HG02943 (cell line): Measurements from ENCODE around the gene ITSN1.
"Not testable (repeated sequence)": the region's sequence is repeated elsewhere in the genome, so short reads cannot be mapped to it uniquely, and the experiment has no call there.

Experiments
- ATAC-seq: cut with Tn5 transposase; IDR thresholded peaks from one replicate; pipeline ENCODE4 v1.9.1; 2021; ENCODE audit warnings: mild to moderate bottlenecking, low read depth, moderate library complexity; ENCODE audit not compliant: unreplicated experiment

The ITSN1 gene

DNA sequence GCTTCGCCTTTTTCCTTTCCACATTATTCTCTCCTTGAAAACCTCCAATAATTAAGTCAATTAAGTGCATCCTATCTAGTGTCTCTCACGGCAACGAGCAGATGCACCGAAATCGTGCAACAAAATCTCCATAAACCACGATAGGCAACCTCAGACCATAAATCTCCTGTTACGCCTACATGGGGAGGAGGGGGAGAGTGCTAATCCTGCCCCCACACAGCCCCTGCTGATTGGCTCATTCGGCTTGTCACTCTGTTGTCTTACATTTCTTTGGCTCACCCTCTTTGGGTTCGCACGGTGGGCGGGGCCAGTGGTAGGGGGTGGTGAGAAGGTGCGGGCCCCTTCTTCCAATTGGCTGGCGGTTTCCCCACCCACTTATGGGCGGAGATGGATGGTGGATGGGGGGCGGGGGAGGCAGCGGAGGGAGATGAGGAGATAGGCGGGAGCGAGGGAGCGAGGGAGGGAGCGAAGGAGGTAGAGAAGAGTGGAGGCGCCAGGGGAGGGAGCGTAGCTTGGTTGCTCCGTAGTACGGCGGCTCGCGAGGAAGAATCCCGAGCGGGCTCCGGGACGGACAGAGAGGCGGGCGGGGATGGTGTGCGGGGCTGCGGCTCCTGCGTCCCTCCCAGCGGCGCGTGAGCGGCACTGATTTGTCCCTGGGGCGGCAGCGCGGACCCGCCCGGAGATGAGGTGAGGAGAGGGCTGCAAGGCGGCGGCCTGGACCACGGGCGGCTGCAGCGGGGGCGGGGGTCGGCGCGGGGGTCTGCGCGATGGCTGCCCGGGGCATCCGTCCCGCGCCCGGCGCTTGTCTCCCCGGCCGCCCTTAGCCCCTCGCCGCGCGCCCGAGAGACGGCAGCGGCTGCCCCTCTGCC is at the start of gene ITSN1:
Gene ITSN1 (plus strand): TSS at position 475 of the 869 bp plus-strand sequence. CDS start 76,328 bp downstream, outside the sequence.
- peak; percentile 88 for ATAC-seq

- no peak for ATAC-seq
Observed at GRCh38 chr21:33598051-33598450, 44.2 kb upstream of the ITSN1 start.

- no peak for ATAC-seq
Observed at GRCh38 chr21:33608559-33608958, 33.7 kb upstream of the ITSN1 start.

DNA sequence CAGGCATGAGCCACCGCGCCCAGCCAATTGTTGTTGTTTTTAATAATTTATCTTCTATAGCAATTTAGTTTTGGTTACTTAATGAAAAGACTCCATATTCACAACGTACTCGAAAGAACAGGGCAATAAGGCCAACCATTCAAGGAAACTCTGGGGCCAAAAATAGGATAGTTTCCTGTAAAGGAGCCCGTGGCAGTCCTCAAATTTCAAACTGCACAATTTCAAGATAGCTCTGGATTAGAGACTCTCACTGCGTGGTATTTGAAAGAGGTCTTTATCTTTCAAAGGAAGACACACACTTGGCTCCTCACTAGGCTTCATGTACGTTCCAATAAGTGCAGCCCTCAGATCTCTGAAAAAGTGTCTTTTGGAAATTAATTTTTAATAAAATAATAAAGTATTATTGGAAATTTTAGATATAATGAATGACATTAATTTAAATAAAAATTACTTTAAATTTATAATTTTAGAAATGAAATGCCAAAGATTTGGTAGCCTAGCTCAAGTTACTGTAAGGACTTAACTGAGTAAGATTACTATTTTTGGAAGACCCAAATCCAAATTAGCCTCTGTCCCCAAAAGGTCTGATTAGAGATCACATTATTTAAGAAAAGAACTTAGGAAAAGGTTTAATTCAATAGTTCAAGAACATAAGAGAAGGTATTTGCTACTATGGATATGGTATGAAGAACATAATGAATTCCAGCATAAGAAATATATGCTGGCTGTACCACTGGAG is 31.1 kb upstream of the ITSN1 start:
- ATAC-seq = no peak

- ATAC-seq = not testable (repeated sequence)
Observed at GRCh38 chr21:33617565-33617964, 24.7 kb upstream of the ITSN1 start.

GRCh38 chr21:33618407-33618806 is 23.9 kb upstream of the ITSN1 start:
- ATAC-seq = no peak

GRCh38 chr21:33619726-33620125 is 22.6 kb upstream of the ITSN1 start:
- no peak for ATAC-seq

DNA sequence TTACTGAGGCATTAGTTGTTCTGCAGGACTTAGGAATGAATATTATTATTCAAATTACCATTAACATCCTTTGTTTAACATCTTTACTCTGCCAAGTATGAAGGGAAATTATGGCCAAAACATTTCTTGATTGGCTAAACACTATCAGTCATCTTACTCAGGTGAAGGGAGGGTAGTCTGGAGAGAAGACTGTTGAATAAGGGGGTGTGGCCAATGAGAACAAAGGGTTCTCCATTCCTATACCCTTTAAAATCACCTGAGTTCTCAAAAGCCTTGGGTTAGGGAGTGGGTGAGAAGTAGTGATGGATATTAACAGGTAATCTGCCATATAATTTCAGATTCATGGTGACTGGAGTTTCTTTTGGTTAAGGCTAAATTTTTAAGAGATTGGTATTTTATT is 20.0 kb upstream of the ITSN1 start:
- ATAC-seq = no peak

GRCh38 chr21:33626151-33626550 is 16.1 kb upstream of the ITSN1 start:
- not testable (repeated sequence) for ATAC-seq

- no peak for ATAC-seq
Observed at GRCh38 chr21:33634254-33634653, 8.0 kb upstream of the ITSN1 start.

DNA sequence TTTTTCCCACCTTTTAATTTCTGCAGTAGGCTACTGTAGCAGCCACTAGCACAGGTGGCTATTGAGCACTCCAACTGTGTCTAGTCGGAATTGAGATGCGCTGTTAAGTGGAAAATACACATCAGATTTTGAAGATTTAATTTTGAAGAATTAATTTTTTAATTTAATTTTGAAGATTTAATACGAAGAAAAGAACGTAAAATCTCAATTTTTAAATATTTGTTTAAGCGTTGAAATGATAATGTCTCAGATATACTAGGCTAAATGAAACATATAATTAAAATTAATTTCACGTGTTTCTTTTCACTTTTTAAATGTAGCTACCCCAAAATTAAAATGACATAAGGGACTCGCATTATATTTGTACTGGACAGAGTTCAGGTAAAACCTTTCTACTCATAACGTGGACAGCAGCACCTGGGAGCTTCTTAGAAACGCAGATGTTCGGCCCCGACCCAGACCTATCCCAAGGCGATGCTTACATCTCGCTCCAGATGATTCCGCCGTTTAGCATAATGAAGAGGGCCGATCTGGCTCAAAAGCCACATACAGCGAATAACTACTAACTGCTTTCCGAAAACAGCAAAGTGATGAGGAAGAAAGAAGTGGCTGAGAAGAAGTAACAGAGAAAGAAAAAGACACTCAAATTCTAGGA is 1.5 kb upstream of the ITSN1 start:
- no peak for ATAC-seq

DNA sequence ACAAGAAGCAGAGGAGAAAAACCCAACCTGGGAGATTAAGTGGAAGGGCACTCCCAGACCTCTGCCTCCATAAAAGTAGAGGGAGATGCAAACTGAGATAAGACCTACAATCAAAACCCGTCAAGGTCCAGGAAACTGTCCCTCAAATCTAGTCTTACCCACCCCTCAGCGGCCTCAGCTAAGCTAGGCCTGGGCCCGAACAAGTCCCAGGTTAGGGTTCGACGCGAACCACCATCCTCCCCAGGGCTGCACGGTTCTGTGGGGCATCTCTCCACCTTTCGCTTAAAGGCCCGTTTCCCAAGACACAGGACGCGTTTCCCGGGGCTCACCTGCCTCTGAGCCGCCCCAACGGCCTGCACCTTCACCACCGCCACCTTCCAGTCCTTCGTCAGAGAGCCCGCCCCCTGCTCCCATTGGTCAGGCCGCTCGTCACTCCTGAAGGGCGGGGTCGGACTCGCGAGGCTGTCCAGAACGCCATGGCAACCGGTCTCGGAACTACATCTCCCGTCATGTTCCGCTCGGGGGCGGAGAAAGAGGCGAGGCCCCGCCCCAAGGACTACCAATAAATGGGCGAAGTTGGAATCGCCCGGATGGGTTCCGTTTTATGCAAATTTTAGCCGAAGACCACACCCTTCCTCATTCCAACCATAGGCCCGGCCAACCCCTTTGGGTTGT is 812 bp upstream of the ITSN1 start, which contains the start of gene CRYZL1:
Gene CRYZL1 (minus strand): TSS at position 390 of the 675 bp plus-strand sequence. CDS start 10,190 bp downstream, outside the sequence.
- ATAC-seq = peak; percentile 87

DNA sequence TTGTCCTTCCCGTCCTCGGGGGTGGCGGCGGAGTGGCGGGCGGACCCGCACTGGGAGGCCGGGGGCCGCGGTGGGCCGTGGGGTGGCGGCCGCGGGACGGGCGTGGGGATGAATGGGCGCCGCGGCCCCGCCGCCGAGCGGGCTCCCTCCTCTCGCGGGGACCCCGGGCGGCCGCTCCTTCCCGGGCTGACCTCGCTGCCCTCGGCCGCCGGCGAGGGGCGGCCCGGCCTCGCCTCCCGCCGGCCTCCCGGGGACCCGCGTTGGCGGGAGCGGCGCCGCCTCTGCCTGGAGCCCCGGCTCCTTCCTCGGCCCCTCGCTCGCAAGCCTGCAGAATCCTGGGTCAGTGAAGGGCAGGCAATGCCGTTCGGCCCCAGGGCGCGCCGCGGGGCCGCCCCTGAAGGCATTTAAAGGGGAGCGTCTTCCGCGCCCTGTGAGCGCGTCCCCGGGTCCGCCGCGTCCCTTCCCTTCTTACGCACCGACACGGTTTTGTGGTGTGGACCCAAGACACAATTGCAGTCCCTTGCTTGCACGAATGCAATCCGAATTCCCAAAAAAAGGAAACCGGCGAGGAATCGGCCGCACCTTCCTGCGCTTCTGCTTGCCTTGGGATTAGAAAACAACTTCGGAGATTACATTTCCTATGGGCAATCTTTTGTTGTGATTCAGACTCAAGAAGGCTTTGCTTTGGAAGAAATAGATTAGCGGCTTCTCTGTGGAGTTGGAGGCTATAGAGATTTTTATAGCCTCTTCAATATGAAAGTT is 776 bp downstream of the ITSN1 start:
- ATAC-seq = no peak

DNA sequence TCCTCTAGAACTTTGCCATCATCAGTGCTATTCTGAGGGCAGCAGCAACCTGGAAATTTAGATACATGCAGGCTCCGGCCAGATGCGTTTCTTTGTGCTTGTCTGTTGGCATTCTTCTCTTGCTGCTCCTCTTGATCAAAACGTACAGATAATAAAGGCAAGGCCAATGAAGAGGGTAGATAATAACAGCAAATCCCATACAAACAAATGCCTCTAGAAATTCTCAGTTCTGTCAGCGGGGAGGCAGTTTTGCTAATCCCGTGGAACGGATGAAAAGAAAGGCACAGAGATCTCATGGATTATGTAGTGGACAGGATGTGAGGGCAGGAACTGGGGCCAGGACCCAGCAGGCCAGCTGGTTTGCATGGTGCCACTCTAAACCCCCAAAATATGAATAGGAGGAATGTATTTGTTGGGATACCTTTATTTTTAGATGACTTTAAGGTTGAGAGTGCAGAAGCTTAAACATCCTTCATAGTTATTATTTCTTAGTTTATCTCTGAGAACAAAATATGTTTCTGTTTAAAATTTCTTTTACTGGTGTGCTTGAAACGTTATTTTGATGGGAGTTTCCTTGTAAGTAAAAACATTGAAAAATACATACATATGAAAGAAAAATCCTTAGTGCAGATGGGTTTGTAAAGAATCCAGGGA is 1.5 kb downstream of the ITSN1 start:
- no peak for ATAC-seq

GRCh38 chr21:33644383-33645074 is 2.2 kb downstream of the ITSN1 start:
- no peak for ATAC-seq

DNA sequence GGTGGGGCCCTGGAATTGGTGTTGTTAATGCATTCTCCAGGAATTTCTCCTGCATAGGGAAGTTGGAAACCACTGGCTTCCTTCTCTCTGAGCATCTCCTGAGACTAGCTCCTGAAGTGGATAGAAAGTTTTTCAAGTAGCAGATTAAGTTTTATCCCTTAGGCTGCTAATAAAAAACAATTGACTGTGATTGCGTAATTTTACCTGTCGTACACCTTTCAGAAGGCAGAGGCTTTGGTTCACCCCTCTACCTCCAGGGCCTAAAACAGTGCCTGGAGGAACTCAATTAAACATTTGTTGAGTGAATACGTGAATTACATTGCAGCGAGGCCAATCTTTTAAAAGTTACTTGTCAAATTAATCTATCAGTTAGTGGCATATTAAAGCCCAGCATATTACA is 3.4 kb downstream of the ITSN1 start:
- ATAC-seq = no peak

GRCh38 chr21:33647587-33647986 is 5.3 kb downstream of the ITSN1 start:
- ATAC-seq = no peak

GRCh38 chr21:33648555-33648954 is 6.3 kb downstream of the ITSN1 start:
- no peak for ATAC-seq

GRCh38 chr21:33650230-33650629 is 7.9 kb downstream of the ITSN1 start:
- ATAC-seq = no peak
